GM18907 (cell line): ENCODE results near the gene RTTN.
"Not testable (repeated sequence)": the region's sequence is repeated elsewhere in the genome, so short reads cannot be mapped to it uniquely, and the experiment has no call there.

Experiments
- ATAC-seq: cut with Tn5 transposase; IDR thresholded peaks from one replicate; pipeline ENCODE4 v1.9.1; 2021; ENCODE audit warnings: mild to moderate bottlenecking, moderate library complexity; ENCODE audit not compliant: unreplicated experiment

RTTN gene

GRCh38 chr18:70102854-70103253 lies 102.6 kb downstream of the RTTN start:
- ATAC-seq, result not testable (repeated sequence)

DNA sequence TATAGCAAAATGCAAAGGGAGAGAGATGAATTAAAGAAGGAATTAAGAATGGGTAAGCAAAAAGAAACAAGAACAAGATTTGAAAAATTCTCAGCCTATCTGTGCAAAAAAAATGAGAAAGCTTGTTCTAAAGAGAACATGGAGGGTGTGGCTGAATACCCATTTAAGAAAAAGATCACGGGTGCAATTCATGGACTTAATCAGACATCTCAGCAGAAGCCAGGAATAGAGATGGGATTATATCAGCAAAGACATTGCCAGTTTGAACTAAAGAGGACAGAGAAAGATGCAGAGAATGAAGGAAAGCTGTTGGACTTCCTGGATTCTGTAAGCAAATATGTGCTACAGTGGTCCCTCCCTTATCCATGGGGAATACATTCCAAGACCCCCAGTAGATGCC lies 115.6 kb downstream of the RTTN start:
- no peak for ATAC-seq

DNA sequence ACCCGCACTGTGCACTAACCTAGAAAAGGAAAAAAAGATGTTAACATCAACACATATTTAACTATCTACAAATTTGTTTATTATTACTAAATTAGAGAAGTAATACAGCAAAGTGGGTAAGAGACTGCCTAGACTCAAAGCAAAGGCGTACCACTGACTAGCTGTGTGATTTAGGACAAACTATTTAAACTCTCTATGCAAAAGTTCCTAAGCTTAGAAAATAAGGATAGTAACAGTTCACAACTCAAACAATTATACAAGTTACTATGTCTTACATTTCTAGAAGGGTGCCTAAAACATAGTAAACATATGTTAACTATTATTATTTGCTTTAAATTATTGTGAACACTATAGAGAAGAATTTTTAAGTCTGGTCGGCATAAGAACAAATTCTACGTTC lies 119.4 kb downstream of the RTTN start:
- no peak for ATAC-seq

DNA sequence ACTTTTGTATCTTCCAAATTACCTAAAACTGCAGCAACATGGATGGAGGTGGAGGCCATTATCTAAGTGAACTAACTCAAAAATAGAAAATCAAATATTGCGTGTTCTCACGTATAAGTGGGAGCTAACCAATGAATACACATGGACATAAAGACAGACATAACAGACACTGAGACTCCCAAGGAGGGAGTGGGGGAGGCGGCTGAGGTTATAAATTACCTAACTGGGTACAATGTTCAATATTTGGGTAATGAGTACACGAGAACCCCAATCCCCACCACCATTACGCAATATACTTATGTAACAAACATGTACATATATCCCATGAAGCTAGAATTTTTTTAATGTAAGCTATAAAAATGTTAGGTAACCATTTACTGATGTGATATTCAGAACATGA lies 119.8 kb downstream of the RTTN start:
- ATAC-seq, result no peak

- ATAC-seq, result no peak
These were observed 123.1 kb downstream of the RTTN start for GRCh38 chr18:70082430-70082829.

GRCh38 chr18:70078106-70078505 lies 127.4 kb downstream of the RTTN start:
- no peak for ATAC-seq

DNA sequence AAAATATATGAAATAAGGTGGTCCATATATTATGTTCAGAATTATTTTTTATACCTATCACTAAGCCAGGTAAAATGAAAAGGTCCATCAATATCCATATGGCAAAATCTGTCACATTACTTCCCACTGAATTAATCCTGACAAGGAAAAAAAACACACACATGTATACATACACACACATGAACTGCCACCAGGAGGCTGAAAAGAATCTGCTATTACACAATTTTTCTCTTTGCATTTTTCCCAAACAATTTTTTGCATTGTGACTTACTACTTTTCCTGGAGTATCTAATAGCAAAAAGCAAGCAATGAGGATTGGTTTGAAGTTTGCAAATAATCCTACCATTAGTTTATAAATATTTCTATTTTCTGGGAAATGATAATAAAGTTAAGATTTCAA lies 129.6 kb downstream of the RTTN start:
- no peak for ATAC-seq

DNA sequence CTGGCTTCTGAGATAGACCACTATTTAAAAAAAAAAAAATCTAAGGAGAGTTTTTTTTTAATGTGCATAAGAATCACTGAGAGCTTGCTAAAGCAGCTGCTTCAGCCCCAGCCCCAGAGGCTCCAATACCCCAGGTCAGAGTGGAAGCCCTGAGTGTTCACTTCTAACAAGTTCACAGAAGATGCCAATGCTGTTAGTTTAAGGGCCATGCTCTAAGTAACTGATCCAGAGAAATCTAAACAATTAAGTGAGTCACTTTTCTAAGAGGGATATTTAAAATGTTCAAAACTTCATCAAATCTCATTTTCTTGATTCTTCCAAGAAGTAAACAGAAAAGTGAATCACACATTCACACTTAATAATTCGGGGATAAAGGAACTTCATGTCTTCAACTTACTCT lies 131.4 kb downstream of the RTTN start:
- ATAC-seq, result no peak

- no peak for ATAC-seq
These were observed 132.1 kb downstream of the RTTN start for GRCh38 chr18:70073432-70073831.

- ATAC-seq, result peak; percentile 59
These were observed 132.8 kb downstream of the RTTN start for GRCh38 chr18:70072678-70073077.

GRCh38 chr18:70069965-70070364 lies 135.5 kb downstream of the RTTN start:
- no peak for ATAC-seq

- no peak for ATAC-seq
These were observed 136.1 kb downstream of the RTTN start for GRCh38 chr18:70069382-70069781.

- peak; percentile 68 for ATAC-seq
These were observed 136.5 kb downstream of the RTTN start for GRCh38 chr18:70068981-70069380.

- no peak for ATAC-seq
These were observed 145.8 kb downstream of the RTTN start for GRCh38 chr18:70059684-70060083.

- peak; percentile 99 for ATAC-seq
These were observed 146.6 kb downstream of the RTTN start for GRCh38 chr18:70058916-70059315.

- no peak for ATAC-seq
These were observed 157.4 kb downstream of the RTTN start for GRCh38 chr18:70047931-70048603.

GRCh38 chr18:70046796-70047195 lies 158.7 kb downstream of the RTTN start:
- no peak for ATAC-seq

- ATAC-seq, result no peak
These were observed 159.3 kb downstream of the RTTN start for GRCh38 chr18:70046207-70046606.

DNA sequence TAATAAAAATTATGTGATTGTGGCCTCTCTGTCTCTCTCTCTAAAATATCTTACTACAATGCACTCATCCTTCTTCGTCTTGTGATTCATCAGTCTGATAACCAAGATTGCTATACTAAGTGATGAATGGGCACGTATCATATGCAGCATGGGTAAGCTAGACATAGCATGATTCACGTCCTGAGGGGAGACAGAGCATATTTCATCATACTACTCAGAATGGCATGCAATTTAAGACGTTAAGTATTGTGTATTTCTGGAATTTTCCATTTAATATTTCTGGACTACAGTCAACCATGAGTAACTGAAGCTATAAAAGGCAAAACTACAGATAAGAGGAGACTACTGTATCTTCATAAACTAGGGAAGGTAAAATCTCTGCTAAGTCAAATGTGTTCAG lies 160.9 kb downstream of the RTTN start:
- ATAC-seq, result no peak

- ATAC-seq, result no peak
These were observed 163.9 kb downstream of the RTTN start for GRCh38 chr18:70041459-70042050.

GRCh38 chr18:70039186-70039585 lies 166.3 kb downstream of the RTTN start:
- ATAC-seq, result no peak

DNA sequence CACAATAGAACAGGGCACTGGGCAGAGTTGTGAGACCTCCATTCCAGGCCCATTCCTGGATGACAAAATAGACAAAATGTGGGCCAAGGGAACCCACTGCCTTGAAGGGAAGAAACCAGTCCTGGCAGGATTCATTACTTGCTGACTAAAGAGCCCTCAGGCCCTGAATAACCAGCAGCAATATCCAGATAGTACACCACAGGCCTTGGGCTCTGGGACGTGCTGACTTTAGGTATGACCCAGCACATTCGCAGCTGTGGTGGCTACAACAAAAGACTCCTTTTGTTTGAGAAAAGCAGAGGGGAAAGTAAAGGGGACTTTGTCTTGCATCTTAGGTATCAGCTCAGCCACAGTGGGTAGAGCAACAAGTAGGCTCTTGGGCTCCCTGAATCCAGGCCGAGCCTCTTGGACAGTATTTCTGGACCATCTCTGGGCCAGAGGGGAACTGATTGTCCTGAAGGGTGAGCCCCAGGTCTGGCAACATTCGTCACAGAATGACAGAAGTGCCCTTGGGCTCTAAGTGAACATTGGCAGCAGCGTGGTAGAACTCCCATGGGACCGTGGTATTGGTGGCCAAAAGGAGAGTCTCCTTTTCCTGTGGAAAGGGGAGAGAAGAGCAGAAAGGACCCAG lies 167.9 kb downstream of the RTTN start:
- ATAC-seq, result peak; percentile 42
